ENCODE data around the gene ARHGEF16. TPM values are rescaled to one million over a fixed set of nuclear protein-coding genes. Genes with fewer than 3 reads are reported as not detected.

ARHGEF16 gene
- total RNA-seq, 1 donor from 2014 or later: 19.9 TPM

GRCh38 chr1:3439346-3440299 is 14.8 kb upstream of the ARHGEF16 start:
- ATAC-seq: no peak

- ATAC-seq: no peak
Measured at GRCh38 chr1:3440300-3440681, 14.2 kb upstream of the ARHGEF16 start.

- no peak for ATAC-seq
Measured at GRCh38 chr1:3440711-3441409, 13.6 kb upstream of the ARHGEF16 start.

GRCh38 chr1:3441410-3441847 is 13.0 kb upstream of the ARHGEF16 start:
- ATAC-seq: no peak

- no peak for ATAC-seq
Measured at GRCh38 chr1:3441880-3442279, 12.6 kb upstream of the ARHGEF16 start.

- no peak for ATAC-seq
Measured at GRCh38 chr1:3442331-3442730, 12.1 kb upstream of the ARHGEF16 start.

- no peak for ATAC-seq
Measured at GRCh38 chr1:3442901-3443300, 11.6 kb upstream of the ARHGEF16 start.

- no peak for ATAC-seq
Measured at GRCh38 chr1:3443807-3444206, 10.7 kb upstream of the ARHGEF16 start.

- no peak for ATAC-seq
Measured at GRCh38 chr1:3444298-3444697, 10.2 kb upstream of the ARHGEF16 start.

- ATAC-seq: no peak
Measured at GRCh38 chr1:3444736-3445135, 9.7 kb upstream of the ARHGEF16 start.

- ATAC-seq: no peak
Measured at GRCh38 chr1:3450202-3450863, 4.1 kb upstream of the ARHGEF16 start.

GRCh38 chr1:3450983-3451382 is 3.5 kb upstream of the ARHGEF16 start:
- no peak for ATAC-seq

GRCh38 chr1:3451994-3452865 is 2.2 kb upstream of the ARHGEF16 start:
- ATAC-seq: no peak

GRCh38 chr1:3452866-3453175 is 1.6 kb upstream of the ARHGEF16 start:
- no peak for ATAC-seq

- ATAC-seq: peak; percentile 84
Measured at GRCh38 chr1:3453203-3453761, 1.2 kb upstream of the ARHGEF16 start.

- ATAC-seq: no peak
Measured at GRCh38 chr1:3454811-3455618, 550 bp downstream of the ARHGEF16 start.

- no peak for ATAC-seq
Measured at GRCh38 chr1:3455670-3456448, 1.4 kb downstream of the ARHGEF16 start.

GRCh38 chr1:3456449-3456963 is 2.0 kb downstream of the ARHGEF16 start:
- ATAC-seq: no peak

- no peak for ATAC-seq
Measured at GRCh38 chr1:3456964-3457909, 2.8 kb downstream of the ARHGEF16 start.
